Activated T-helper 17 cell treated with anti-CD3 and anti-CD28 coated beads, Interleukin-2, amount 50 U/mL, for 72 hours (primary cell): Measurements from ENCODE around the gene ZNF786. TPM values are rescaled to one million over a fixed set of nuclear protein-coding genes. Genes with fewer than 3 reads are reported as not detected.
"Not testable (repeated sequence)": the region's sequence is repeated elsewhere in the genome, so short reads cannot be mapped to it uniquely, and the experiment has no call there.

ENCODE experiments used
- ATAC-seq: fragments of 150-1000 bp; cut with Tn5 transposase; replicated peaks from 2 replicates; pipeline ENCODE4 v1.10.0; 2021; ENCODE audit warnings: mild to moderate bottlenecking, moderate library complexity
- H3K27ac Mint-ChIP-seq: one replicate; pipeline ENCODE4 v1.8.0; 2022; ENCODE audit warnings: mixed read lengths
- H3K27me3 Mint-ChIP-seq: one replicate; pipeline ENCODE4 v1.8.0; 2022; ENCODE audit warnings: mixed read lengths
- H3K36me3 Mint-ChIP-seq: one replicate; pipeline ENCODE4 v1.8.0; 2022; ENCODE audit warnings: low read depth, mild to moderate bottlenecking, mixed read lengths
- H3K4me1 Mint-ChIP-seq: one replicate; pipeline ENCODE4 v1.8.0; 2022; ENCODE audit warnings: mixed read lengths
- H3K4me3 Mint-ChIP-seq: one replicate; pipeline ENCODE4 v1.8.0; 2022; ENCODE audit warnings: mild to moderate bottlenecking, mixed read lengths
- H3K9me3 Mint-ChIP-seq: one replicate; pipeline ENCODE4 v1.8.0; 2022; ENCODE audit warnings: mixed read lengths
- total RNA-seq, 2 donors: library from RNA; stranded (reverse); gene quantifications; one replicate each; pipeline ENCODE4 v1.2.3, GENCODE V29; 2022

ZNF786 gene
- total RNA-seq, 2 donors from 2014 or later, result 4.9 to 5.7 TPM

- ATAC-seq, H3K4me1 Mint-ChIP-seq, H3K27me3 Mint-ChIP-seq, H3K9me3 Mint-ChIP-seq, H3K27ac Mint-ChIP-seq, H3K4me3 Mint-ChIP-seq: not testable (repeated sequence)
- peaks cover 18% of the 10 kb centered on the region for H3K36me3 Mint-ChIP-seq
Measured at GRCh38 chr7:149030439-149030838, 60.1 kb downstream of the ZNF786 start.

- H3K27me3 Mint-ChIP-seq, result no peaks in the 10 kb centered on the region
- peak; percentile 94 for ATAC-seq
- H3K27ac Mint-ChIP-seq, result peak within 1 kb of the TSS; percentile 90
- H3K36me3 Mint-ChIP-seq, result peaks cover 30% of the 10 kb centered on the region
- no peaks in the 10 kb centered on the region for H3K9me3 Mint-ChIP-seq
- H3K4me1 Mint-ChIP-seq, result peaks cover 15% of the 10 kb centered on the region
- peak within 1 kb of the TSS; percentile 96 for H3K4me3 Mint-ChIP-seq
Measured at GRCh38 chr7:149028346-149029109, 62.0 kb downstream of the ZNF786 start, which contains the start of gene PDIA4. TSS of gene PDIA4 (minus strand) at chr7:149028505. CDS start at chr7:149028408, 97 bp downstream.

GRCh38 chr7:149027611-149028345 lies 62.7 kb downstream of the ZNF786 start:
- Mint-ChIP-seq H3K9me3 (no peaks in the 10 kb centered on the region), H3K36me3 (peaks cover 38% of the 10 kb centered on the region), H3K4me3 (peak overlapping the region; percentile 96), H3K27me3 (no peaks in the 10 kb centered on the region), H3K4me1 (peaks cover 15% of the 10 kb centered on the region), H3K27ac (peak overlapping the region; percentile 90)
- no peak for ATAC-seq

- Mint-ChIP-seq H3K4me3 (peak overlapping the region; percentile 96), H3K27ac (peak overlapping the region; percentile 90), H3K4me1 (peaks cover 15% of the 10 kb centered on the region), H3K27me3 (no peaks in the 10 kb centered on the region), H3K9me3 (no peaks in the 10 kb centered on the region), H3K36me3 (peaks cover 43% of the 10 kb centered on the region)
- no peak for ATAC-seq
Measured at GRCh38 chr7:149027055-149027454, 63.5 kb downstream of the ZNF786 start.

- no peak overlapping the region for H3K4me3 Mint-ChIP-seq
- no peak for ATAC-seq
Measured at GRCh38 chr7:149023662-149024061, 66.9 kb downstream of the ZNF786 start.

GRCh38 chr7:149022756-149023360 lies 67.7 kb downstream of the ZNF786 start:
- Mint-ChIP-seq H3K4me1 (peaks cover 18% of the 10 kb centered on the region), H3K4me3 (no peak overlapping the region), H3K36me3 (peaks cover 85% of the 10 kb centered on the region)

More at GRCh38 chr7:149023662-149024061, 66.9 kb downstream of the ZNF786 start:
- H3K27me3 Mint-ChIP-seq, result no peaks in the 10 kb centered on the region
- H3K4me1 Mint-ChIP-seq, result peaks cover 18% of the 10 kb centered on the region
- H3K9me3 Mint-ChIP-seq, result no peaks in the 10 kb centered on the region
- peak overlapping the region; percentile 28 for H3K27ac Mint-ChIP-seq
- H3K36me3 Mint-ChIP-seq, result peaks cover 77% of the 10 kb centered on the region

GRCh38 chr7:149021725-149022062 lies 68.8 kb downstream of the ZNF786 start:
- no peaks in the 10 kb centered on the region for H3K9me3 Mint-ChIP-seq
- H3K4me3 Mint-ChIP-seq, result no peak overlapping the region
- H3K4me1 Mint-ChIP-seq, result peaks cover 18% of the 10 kb centered on the region
- peaks cover 89% of the 10 kb centered on the region for H3K36me3 Mint-ChIP-seq
- peak; percentile 19 for ATAC-seq
- no peaks in the 10 kb centered on the region for H3K27me3 Mint-ChIP-seq
- peak overlapping the region; percentile 83 for H3K27ac Mint-ChIP-seq

More at GRCh38 chr7:149022756-149023360, 67.7 kb downstream of the ZNF786 start:
- no peak for ATAC-seq
- H3K27me3 Mint-ChIP-seq, result no peaks in the 10 kb centered on the region
- H3K27ac Mint-ChIP-seq, result peak overlapping the region; percentile 83
- H3K9me3 Mint-ChIP-seq, result no peaks in the 10 kb centered on the region

- H3K27ac Mint-ChIP-seq, result peak overlapping the region; percentile 40
- no peak overlapping the region for H3K4me3 Mint-ChIP-seq
- peaks cover 89% of the 10 kb centered on the region for H3K36me3 Mint-ChIP-seq
- no peaks in the 10 kb centered on the region for H3K27me3 Mint-ChIP-seq
- peaks cover 13% of the 10 kb centered on the region for H3K4me1 Mint-ChIP-seq
- ATAC-seq, result no peak
- no peaks in the 10 kb centered on the region for H3K9me3 Mint-ChIP-seq
Measured at GRCh38 chr7:149020483-149020882, 70.0 kb downstream of the ZNF786 start.

Other genes with a start within 250 kb of the ZNF786 start
- 10 to 100 TPM; 73.2 to 77.5 TPM for gene EZH2, start 206.4 kb downstream of the ZNF786 start, total RNA-seq
- gene PDIA4, start 62.2 kb downstream of the ZNF786 start, total RNA-seq, result 10 to 100 TPM; 54.2 to 95.7 TPM
- gene ZNF425, start 35.6 kb upstream of the ZNF786 start, total RNA-seq, result under 1 TPM; 0.39 to 0.77 TPM
- 10 to 100 TPM; 11.3 to 13.8 TPM for gene ZNF398, start 56.7 kb upstream of the ZNF786 start, total RNA-seq
- gene ZNF282, start 104.8 kb upstream of the ZNF786 start, total RNA-seq, result 100 to 1,000 TPM; 103 to 105 TPM
- 10 to 100 TPM in 1 of 2 donors, 1 to 10 TPM in 1; 9.3 to 19.5 TPM for gene ZNF212, start 148.9 kb upstream of the ZNF786 start, total RNA-seq
- 10 to 100 TPM; 12.7 to 17.3 TPM for gene ZNF783, start 171.5 kb upstream of the ZNF786 start, total RNA-seq